Measurements from ENCODE around the gene LRRC38.
"Not testable (repeated sequence)": the region's sequence is repeated elsewhere in the genome, so short reads cannot be mapped to it uniquely, and the experiment has no call there.

Gene LRRC38

GRCh38 chr1:13513895-13514546 is at the start of gene LRRC38:
LRRC38 (minus strand) TSS chr1:13514003; CDS start chr1:13513593, 410 bp downstream.
- DNase-seq = peak; percentile 64

- not testable (repeated sequence) for DNase-seq
These were observed 49.2 kb upstream of the LRRC38 start for GRCh38 chr1:13562981-13563380.

DNA sequence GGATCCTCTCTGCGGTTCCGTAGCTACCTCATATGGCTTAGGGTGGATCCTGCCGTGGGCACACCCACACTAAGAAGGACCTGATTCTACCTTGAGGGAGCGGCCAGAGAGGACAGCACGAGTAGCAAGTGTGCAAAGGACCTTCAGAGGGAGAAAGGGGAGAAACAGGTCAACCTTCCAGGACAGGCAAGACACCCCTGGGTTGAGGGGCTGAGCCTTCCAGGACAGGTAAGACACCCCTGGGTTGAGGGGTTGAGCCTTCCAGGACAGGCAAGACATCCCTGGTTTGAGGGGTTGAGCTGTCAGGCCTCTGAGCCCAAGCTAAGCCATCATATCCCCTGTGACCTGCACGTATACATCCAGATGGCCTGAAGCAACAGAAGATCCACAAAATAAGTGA is 46.7 kb upstream of the LRRC38 start:
- DNase-seq = no peak

DNA sequence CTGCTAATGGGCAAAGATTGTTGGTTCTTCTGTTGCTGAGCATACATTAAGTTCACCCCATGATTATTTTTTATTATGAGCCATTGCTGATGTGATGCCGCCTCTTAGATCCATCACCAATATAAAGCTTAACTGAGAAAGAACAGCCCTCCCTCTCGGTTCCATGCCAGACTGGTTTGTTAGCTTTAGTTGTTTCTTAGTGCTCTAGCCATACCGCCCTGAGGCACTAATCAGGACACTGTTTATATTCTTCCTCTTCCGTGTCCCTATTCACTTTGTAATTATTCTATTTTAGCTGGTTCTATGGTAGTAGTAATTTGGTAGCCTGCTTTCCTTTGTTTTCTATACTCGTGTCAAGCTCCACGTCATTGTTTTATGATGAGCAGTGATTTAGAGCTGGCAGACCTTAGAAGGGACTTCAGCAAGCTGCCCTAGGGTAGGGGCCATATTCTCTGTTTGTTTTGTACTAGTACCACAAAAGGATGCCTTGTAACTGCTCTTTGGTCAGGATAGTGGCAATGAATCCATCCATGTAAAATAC is 42.5 kb upstream of the LRRC38 start:
- peak; percentile 67 for DNase-seq

DNA sequence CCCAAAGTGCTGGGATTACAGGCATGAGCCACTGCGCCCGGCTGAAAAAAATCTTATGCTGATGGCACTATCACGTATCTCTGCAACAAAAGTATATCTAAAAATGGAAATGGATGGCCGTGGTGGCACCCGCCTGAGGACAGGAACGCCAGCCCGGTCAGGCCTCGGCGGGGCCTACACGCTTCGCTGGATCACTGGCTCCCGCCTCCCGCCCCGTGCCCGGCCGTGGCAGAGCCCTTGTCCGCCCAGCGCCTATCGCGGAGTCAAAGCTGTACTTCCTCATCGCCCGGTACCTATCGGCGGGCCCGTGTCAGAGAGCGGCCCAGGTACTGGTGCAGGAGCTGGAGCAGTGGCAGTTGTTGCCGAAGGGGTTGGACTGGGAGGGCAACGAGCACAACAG is 41.0 kb upstream of the LRRC38 start:
- peak; percentile 33 for DNase-seq

DNA sequence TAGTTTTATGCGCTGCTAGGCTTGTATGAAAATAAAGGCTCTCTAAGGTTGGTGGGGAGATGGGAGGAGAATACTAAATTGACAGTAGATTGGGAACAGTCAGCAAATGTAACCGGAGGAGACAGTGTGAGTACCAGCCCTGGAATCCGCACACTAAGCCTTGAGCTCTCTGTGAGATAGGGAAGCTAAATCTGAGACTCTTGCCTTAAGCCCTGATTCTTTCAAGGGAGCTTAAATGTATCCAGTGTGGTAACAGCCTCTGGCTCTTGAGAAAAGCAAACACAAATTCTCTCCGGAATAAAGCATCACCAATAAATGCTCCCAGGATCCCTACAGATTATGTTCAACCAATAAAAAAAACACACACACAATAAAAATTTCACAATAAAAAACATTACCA is 36.9 kb upstream of the LRRC38 start:
- peak; percentile 61 for DNase-seq

- DNase-seq = no peak
These were observed 35.7 kb upstream of the LRRC38 start for GRCh38 chr1:13549521-13549920.

DNA sequence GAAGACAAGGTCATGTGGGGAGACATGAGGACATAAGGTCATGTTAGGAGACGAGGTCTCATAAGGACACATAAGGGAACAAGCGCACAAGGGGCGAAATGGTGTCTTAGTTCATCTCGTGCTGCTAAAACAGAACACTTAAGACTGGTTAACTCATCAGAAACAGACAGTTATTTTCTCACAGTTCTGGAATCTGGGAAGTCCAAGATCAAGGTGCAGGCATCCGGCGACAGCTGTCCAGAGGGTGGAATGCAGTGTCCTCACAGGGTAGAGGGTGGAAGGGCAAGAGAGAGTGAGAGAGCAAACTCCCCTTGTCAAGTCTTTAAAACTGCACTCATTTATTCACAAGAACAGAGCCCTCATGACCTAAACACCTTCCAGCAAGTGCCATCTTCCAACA is 35.2 kb upstream of the LRRC38 start:
- DNase-seq = no peak

- DNase-seq = no peak
These were observed 34.5 kb upstream of the LRRC38 start for GRCh38 chr1:13548281-13548680.

- DNase-seq = peak; percentile 35
These were observed 33.0 kb upstream of the LRRC38 start for GRCh38 chr1:13546791-13547190.

GRCh38 chr1:13544221-13544556 is 30.4 kb upstream of the LRRC38 start:
- no peak for DNase-seq

DNA sequence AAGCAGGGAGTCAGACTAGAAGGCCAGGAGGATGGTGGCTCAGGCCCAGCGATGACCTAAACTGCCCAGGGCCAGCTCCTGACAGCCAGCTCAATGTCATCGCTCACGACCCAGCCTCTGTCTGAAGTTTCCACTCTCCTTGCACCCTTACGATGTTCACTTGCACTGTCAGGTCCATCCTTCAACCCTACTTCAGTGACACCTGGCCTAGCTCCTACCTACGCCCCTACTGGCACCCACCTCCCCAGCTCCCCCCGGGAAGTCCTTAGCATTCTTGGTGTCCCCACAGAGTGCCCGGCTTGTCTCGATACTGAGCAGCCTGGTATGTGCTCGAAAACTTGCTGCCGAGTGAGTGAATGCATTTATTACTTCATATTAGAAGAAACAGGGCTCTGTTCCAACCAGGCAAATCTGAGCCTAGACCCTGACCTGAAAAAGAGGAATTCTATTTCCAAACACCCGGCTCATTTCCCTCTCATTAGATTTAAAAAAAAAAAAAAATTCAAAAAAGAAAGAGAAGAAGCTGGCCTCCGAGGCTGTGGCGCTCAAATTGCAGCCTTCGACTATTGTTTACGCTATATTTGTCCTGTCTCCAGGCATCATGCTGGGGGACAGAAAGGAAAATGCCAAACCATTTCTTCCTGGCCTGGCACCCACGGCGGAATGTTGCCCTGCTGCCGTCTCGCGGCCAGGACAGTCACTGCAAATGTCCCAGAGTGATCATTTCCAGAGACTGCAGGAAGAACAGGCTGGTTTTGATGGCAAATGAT is 29.8 kb upstream of the LRRC38 start:
- DNase-seq = peak; percentile 64

- no peak for DNase-seq
These were observed 27.8 kb upstream of the LRRC38 start for GRCh38 chr1:13541435-13542215.

GRCh38 chr1:13540866-13541265 is 27.1 kb upstream of the LRRC38 start:
- DNase-seq = no peak

DNA sequence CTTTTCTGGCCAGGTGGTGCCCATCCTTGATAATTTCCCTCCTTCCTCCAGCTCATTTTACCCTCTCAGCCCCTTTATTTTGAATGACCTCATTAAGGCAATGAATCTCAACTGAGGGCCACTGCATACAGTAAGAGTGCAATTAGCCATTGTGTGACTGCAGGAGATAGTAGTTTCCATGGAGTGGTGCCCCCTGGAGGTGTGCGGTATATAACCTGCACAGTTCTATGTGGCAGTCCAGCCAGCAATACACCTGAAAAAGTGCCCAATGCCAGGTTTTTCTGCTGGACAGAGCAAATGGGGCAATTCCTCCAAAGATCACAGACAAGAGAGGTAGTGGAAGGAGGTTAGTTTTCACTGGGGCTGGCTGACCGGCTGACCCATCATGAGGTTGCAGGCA is 25.9 kb upstream of the LRRC38 start:
- DNase-seq = no peak

- DNase-seq = no peak
These were observed 25.0 kb upstream of the LRRC38 start for GRCh38 chr1:13538832-13539231.

DNA sequence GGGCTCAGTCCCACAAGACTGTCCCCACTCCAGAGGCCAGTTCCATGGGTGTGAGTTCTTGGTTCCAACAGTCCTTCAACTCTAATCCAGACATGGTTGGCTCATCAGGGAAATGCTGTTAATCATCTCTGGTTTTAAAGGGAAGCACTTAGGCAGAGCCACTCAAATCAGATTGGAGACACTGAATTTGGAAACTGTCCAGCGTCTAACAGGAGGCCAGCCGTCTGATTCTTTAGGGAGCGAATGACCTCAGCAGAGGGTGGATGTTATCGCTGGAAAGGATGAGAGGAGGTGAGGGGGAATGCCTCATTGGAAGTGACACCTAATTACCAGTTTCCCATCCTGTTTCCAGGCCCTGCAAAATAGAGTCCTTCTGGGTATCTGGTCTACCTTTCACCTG is 22.8 kb upstream of the LRRC38 start:
- no peak for DNase-seq

DNA sequence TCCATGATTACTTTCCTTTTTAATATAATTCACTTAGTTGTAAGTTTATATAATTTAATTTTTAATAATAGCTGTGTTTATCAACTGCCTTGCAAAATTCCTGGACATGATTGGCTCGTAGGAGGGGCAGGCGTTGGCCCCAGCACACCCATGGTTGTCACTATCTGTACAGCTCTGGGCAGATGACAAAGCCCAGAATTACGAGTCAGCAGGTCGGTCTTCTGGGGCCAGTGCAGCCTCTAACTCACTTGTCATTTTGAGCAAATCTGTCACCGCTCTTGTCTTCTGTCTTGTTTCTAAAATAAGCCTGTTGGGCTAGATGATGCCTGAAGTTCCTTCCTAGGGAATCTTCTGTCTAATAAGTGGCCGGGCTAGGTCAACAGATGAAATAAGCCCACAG is 21.4 kb upstream of the LRRC38 start:
- DNase-seq = no peak

GRCh38 chr1:13528320-13528719 is 14.5 kb upstream of the LRRC38 start:
- DNase-seq = no peak

- DNase-seq = peak; percentile 66
These were observed 10.1 kb upstream of the LRRC38 start for GRCh38 chr1:13523780-13524477.

- DNase-seq = no peak
These were observed 7.2 kb upstream of the LRRC38 start for GRCh38 chr1:13520985-13521384.

GRCh38 chr1:13517193-13517812 is 3.5 kb upstream of the LRRC38 start:
- peak; percentile 77 for DNase-seq

GRCh38 chr1:13516606-13517005 is 2.8 kb upstream of the LRRC38 start:
- DNase-seq = no peak

Data from islet precursor cell (in vitro differentiated cells).